Fibroblast of pulmonary artery (primary cell): ENCODE data around the gene PLEK2.

Experiments
- DNase-seq: peaks from one replicate; pipeline ENCODE4 v3.0.0-alpha.2; 2010; ENCODE audit warnings: low read depth
- H3K4me3 ChIP-seq: replicated peaks from 2 replicates; pipeline ENCODE4 v1.5.1; 2011; ENCODE audit warnings: low read depth, mild to moderate bottlenecking, control low read depth, low read length, moderate library complexity
- CTCF ChIP-seq: IDR thresholded peaks from 2 replicates; pipeline ENCODE4 v1.5.1; 2011; ENCODE audit warnings: mild to moderate bottlenecking, control low read depth, low read length, inconsistent platforms; ENCODE audit errors: missing control alignments

PLEK2 gene

GRCh38 chr14:67405771-67406170 lies 6.2 kb downstream of the PLEK2 start:
- no peak for TF ChIP-seq CTCF

GRCh38 chr14:67400434-67400833 lies 11.5 kb downstream of the PLEK2 start:
- H3K4me3 ChIP-seq, result no peak overlapping the region
- no peak for DNase-seq
- no peak for TF ChIP-seq CTCF

More at GRCh38 chr14:67405771-67406170, 6.2 kb downstream of the PLEK2 start:
- no peak for DNase-seq
- no peak overlapping the region for H3K4me3 ChIP-seq

- TF ChIP-seq CTCF, result no peak
- no peak for DNase-seq
- H3K4me3 ChIP-seq, result no peak overlapping the region
Measured at GRCh38 chr14:67397536-67397935, 14.4 kb downstream of the PLEK2 start.

GRCh38 chr14:67396381-67396970 lies 15.5 kb downstream of the PLEK2 start:
- no peak for TF ChIP-seq CTCF
- DNase-seq, result peak; percentile 45
- H3K4me3 ChIP-seq, result no peak overlapping the region

GRCh38 chr14:67395876-67396189 lies 16.1 kb downstream of the PLEK2 start:
- H3K4me3 ChIP-seq, result no peak overlapping the region
- no peak for TF ChIP-seq CTCF
- DNase-seq, result peak; percentile 22

GRCh38 chr14:67395086-67395875 lies 16.7 kb downstream of the PLEK2 start:
- TF ChIP-seq CTCF, result no peak

GRCh38 chr14:67393689-67394088 lies 18.3 kb downstream of the PLEK2 start:
- H3K4me3 ChIP-seq, result no peak overlapping the region
- no peak for TF ChIP-seq CTCF
- DNase-seq, result no peak

More at GRCh38 chr14:67395086-67395875, 16.7 kb downstream of the PLEK2 start:
- no peak for DNase-seq
- no peak overlapping the region for H3K4me3 ChIP-seq
